Colonic mucosa (tissue), 4 donors: Measurements from ENCODE around the gene DNAJC15. TPM values are rescaled to one million over a fixed set of nuclear protein-coding genes. Genes with fewer than 3 reads are reported as not detected.

Experiments used
- DNase-seq: peaks from one replicate; pipeline ENCODE4 v3.0.0-alpha.2; 2020
- H3K27ac ChIP-seq: fragments of 200-600 bp; one replicate; pipeline ENCODE4 v1.8.0; 2021
- H3K27me3 ChIP-seq: fragments of 200-600 bp; one replicate; pipeline ENCODE4 v1.8.0; 2021
- H3K36me3 ChIP-seq: fragments of 200-600 bp; one replicate; pipeline ENCODE4 v1.8.0; 2021
- H3K4me1 ChIP-seq: fragments of 200-600 bp; one replicate; pipeline ENCODE4 v1.8.0; 2021; ENCODE audit warnings: mild to moderate bottlenecking
- H3K4me3 ChIP-seq: fragments of 200-600 bp; one replicate; pipeline ENCODE4 v1.8.0; 2021
- H3K9ac ChIP-seq, 2 donors: one replicate each; pipeline ENCODE4 v1.7.0; 2013; ENCODE audit warnings: control low read depth in 2 of 2, low read depth in 2 of 2, low read length in 2 of 2
- H3K9me3 ChIP-seq: fragments of 200-600 bp; one replicate; pipeline ENCODE4 v1.8.0; 2021
- CTCF ChIP-seq: fragments of 200-600 bp; IDR thresholded peaks from one replicate; pipeline ENCODE4 v1.8.0; 2022; ENCODE audit warnings: antibody characterized with exemption, mild to moderate bottlenecking
- intact Hi-C: fragments of 100-400 bp; cut with DNase I; formaldehyde crosslinking; loops from one replicate; pipeline ENCODE4 v1.14.1; 2022
- total RNA-seq, 2 donors: library from RNA; stranded (reverse); fragmentation: NEBNext Ultra II Directional in 1 of 2; extraction: Animal tissue kit (Norgen Biotek cat#: 25700) in 1 of 2; gene quantifications; one replicate each; pipeline ENCODE4 v1.2.1, GENCODE V29; 2021
- donor health status: healthy.
- donor health status: DM: no; HTN: no; CAD: no.
- donor health status: DM: no; HTN: no; CAD: no.

The DNAJC15 gene
- total RNA-seq, 2 donors from 2014 or later = 6.6 to 14.6 TPM

GRCh38 chr13:43116242-43116641, 92.9 kb downstream of the DNAJC15 start:
- H3K27me3 ChIP-seq = no peaks in the 10 kb centered on the region
- no peak overlapping the region for H3K27ac ChIP-seq
- no peak overlapping the region for H3K9ac ChIP-seq
- no peak for DNase-seq
- H3K36me3 ChIP-seq = no peaks in the 10 kb centered on the region
- no peak overlapping the region for H3K4me3 ChIP-seq
- no peaks in the 10 kb centered on the region for H3K4me1 ChIP-seq
- no peaks in the 10 kb centered on the region for H3K9me3 ChIP-seq
- intact Hi-C loops = no loop called here
- TF ChIP-seq CTCF = no peak

- H3K27me3 ChIP-seq = no peaks in the 10 kb centered on the region
- no peak overlapping the region for H3K9ac ChIP-seq
- DNase-seq = no peak
- H3K36me3 ChIP-seq = no peaks in the 10 kb centered on the region
- no peaks in the 10 kb centered on the region for H3K4me1 ChIP-seq
- H3K27ac ChIP-seq = no peak overlapping the region
- no peaks in the 10 kb centered on the region for H3K9me3 ChIP-seq
- no peak overlapping the region for H3K4me3 ChIP-seq
- no peak for TF ChIP-seq CTCF
- intact Hi-C loops = no loop called here
These were observed 95.1 kb downstream of the DNAJC15 start for GRCh38 chr13:43118521-43118920.

- no peak for DNase-seq
- Histone ChIP-seq H3K4me3 (no peak overlapping the region), H3K27ac (no peak overlapping the region), H3K9ac (no peak overlapping the region), H3K36me3 (no peaks in the 10 kb centered on the region), H3K9me3 (no peaks in the 10 kb centered on the region), H3K4me1 (no peaks in the 10 kb centered on the region), H3K27me3 (no peaks in the 10 kb centered on the region)
- TF ChIP-seq CTCF = no peak
- intact Hi-C loops = no loop called here
These were observed 95.8 kb downstream of the DNAJC15 start for GRCh38 chr13:43119206-43119605.

- no peak for DNase-seq
- intact Hi-C loops = no loop called here
These were observed 99.4 kb downstream of the DNAJC15 start for GRCh38 chr13:43122791-43123190.

GRCh38 chr13:43123856-43124255, 100.5 kb downstream of the DNAJC15 start:
- no peak overlapping the region for H3K27ac ChIP-seq
- DNase-seq = no peak
- no peak overlapping the region for H3K4me3 ChIP-seq
- no peaks in the 10 kb centered on the region for H3K36me3 ChIP-seq
- no peaks in the 10 kb centered on the region for H3K9me3 ChIP-seq
- no peak overlapping the region for H3K9ac ChIP-seq
- no peaks in the 10 kb centered on the region for H3K4me1 ChIP-seq
- TF ChIP-seq CTCF = no peak
- intact Hi-C loops = no loop called here
- H3K27me3 ChIP-seq = no peaks in the 10 kb centered on the region

More at GRCh38 chr13:43122791-43123190, 99.4 kb downstream of the DNAJC15 start:
- H3K4me3 ChIP-seq = no peak overlapping the region
- no peaks in the 10 kb centered on the region for H3K27me3 ChIP-seq
- H3K27ac ChIP-seq = no peak overlapping the region
- H3K9ac ChIP-seq = no peak overlapping the region
- TF ChIP-seq CTCF = no peak
- H3K4me1 ChIP-seq = no peaks in the 10 kb centered on the region
- H3K36me3 ChIP-seq = no peaks in the 10 kb centered on the region
- H3K9me3 ChIP-seq = no peaks in the 10 kb centered on the region

GRCh38 chr13:43124490-43124889, 101.1 kb downstream of the DNAJC15 start:
- H3K9me3 ChIP-seq = no peaks in the 10 kb centered on the region
- no peak overlapping the region for H3K9ac ChIP-seq
- no peaks in the 10 kb centered on the region for H3K27me3 ChIP-seq
- intact Hi-C loops = no loop called here
- no peak for TF ChIP-seq CTCF
- no peak overlapping the region for H3K27ac ChIP-seq
- no peak overlapping the region for H3K4me3 ChIP-seq
- no peak for DNase-seq
- H3K36me3 ChIP-seq = no peaks in the 10 kb centered on the region
- H3K4me1 ChIP-seq = no peaks in the 10 kb centered on the region
